Stomach (tissue), 9 donors: ENCODE data around the gene FARS2. TPM values are rescaled to one million over a fixed set of nuclear protein-coding genes. Genes with fewer than 3 reads are reported as not detected.

Experiments
- DNase-seq, 2 donors: peaks; one replicate each; pipeline versions ENCODE4 v3.0.0 to v3.0.0-alpha.2; 2013 to 2019
- H3K27ac ChIP-seq, 5 donors: fragments of 200-600 bp in 4 of 5; sonication (generic) in 4 of 5; one replicate each; pipeline ENCODE4 v1.5.1; 2013 to 2019; ENCODE audit warnings: mild to moderate bottlenecking in 1 of 5, moderate library complexity in 1 of 5
- H3K27me3 ChIP-seq, 3 donors: fragments of 200-600 bp; sonication (generic); one replicate each; pipeline ENCODE4 v1.5.1; 2017 to 2019; ENCODE audit warnings: mixed run types in 1 of 3
- H3K36me3 ChIP-seq, 4 donors: fragments of 200-600 bp; sonication (generic); 1 replicate in 3 of 4; 2 replicates in 1 of 4; pipeline ENCODE4 v1.5.1; 2016 to 2019
- H3K4me1 ChIP-seq, 4 donors: fragments of 200-600 bp; sonication (generic); one replicate each; pipeline ENCODE4 v1.5.1; 2016 to 2019
- H3K4me3 ChIP-seq, 4 donors: fragments of 200-600 bp; sonication (generic) in 3 of 4; one replicate each; pipeline ENCODE4 v1.5.1; 2016 to 2019; ENCODE audit warnings: mild to moderate bottlenecking in 1 of 4
- H3K9me3 ChIP-seq, 4 donors: fragments of 200-600 bp; sonication (generic); one replicate each; pipeline ENCODE4 v1.5.1; 2016 to 2019
- CTCF ChIP-seq, 7 experiments: fragments of 450-650 bp in 4 of 7; fragments of 200-600 bp in 3 of 7; sonication (generic) in 3 of 7; IDR thresholded peaks; one replicate each; pipeline ENCODE4 v1.5.1; 2016 to 2019; ENCODE audit warnings: antibody characterized with exemption in 7 of 7, control low read depth in 2 of 7, mild to moderate bottlenecking in 1 of 7
- EP300 ChIP-seq: sonication (generic); formaldehyde crosslinking; IDR thresholded peaks from one replicate; pipeline ENCODE4 v1.6.1; 2017; ENCODE audit warnings: antibody characterized with exemption
- POLR2A ChIP-seq, 4 donors: fragments of 450-650 bp; IDR thresholded peaks; one replicate each; pipeline ENCODE4 v1.6.1; 2016; ENCODE audit warnings: antibody characterized with exemption in 4 of 4, control low read depth in 2 of 4, mild to moderate bottlenecking in 1 of 4, moderate library complexity in 1 of 4
- POLR2AphosphoS5 ChIP-seq, 3 donors: sonication (generic); formaldehyde crosslinking; IDR thresholded peaks; one replicate each; pipeline ENCODE4 v1.6.1; 2016; ENCODE audit warnings: antibody characterized with exemption in 3 of 3
- WGBS, 5 donors: extraction: QIAGEN DNeasy Blood & Tissue Kit in 3 of 5; methylation state at CpG; one replicate each; pipeline versions ENCODE4 v1.1.5 to v1.1.7; 2013 to 2018; 5-methylcytosine and 5-hydroxymethylcytosine counted together
- intact Hi-C: fragments of 100-400 bp; cut with DNase I; formaldehyde crosslinking; loops from one replicate; pipeline ENCODE4 v1.15.1; 2023; ENCODE audit warnings: low total_unique reads
- polyA plus RNA-seq, 3 donors: library from polyadenylated mRNA; stranded (reverse); fragments of 200-250 nt; gene quantifications; one replicate each; pipeline ENCODE4 v1.2.3, GENCODE V29; 2013
- total RNA-seq, 5 donors: library from RNA; depleted of rRNA; stranded (reverse); fragments of >200 nt; gene quantifications; one replicate each; pipeline versions ENCODE4 v1.1.0 to v1.2.3, GENCODE V29; 2014 to 2016
- donor health status: healthy with polysubstance abuse.
- donor health status: Bipolar disorder and iron deficiency.
- donor health status: healthy.

The FARS2 gene
- total and polyA plus RNA-seq, 8 donors = 3.8 to 47.8 (median 15.9) TPM

DNA sequence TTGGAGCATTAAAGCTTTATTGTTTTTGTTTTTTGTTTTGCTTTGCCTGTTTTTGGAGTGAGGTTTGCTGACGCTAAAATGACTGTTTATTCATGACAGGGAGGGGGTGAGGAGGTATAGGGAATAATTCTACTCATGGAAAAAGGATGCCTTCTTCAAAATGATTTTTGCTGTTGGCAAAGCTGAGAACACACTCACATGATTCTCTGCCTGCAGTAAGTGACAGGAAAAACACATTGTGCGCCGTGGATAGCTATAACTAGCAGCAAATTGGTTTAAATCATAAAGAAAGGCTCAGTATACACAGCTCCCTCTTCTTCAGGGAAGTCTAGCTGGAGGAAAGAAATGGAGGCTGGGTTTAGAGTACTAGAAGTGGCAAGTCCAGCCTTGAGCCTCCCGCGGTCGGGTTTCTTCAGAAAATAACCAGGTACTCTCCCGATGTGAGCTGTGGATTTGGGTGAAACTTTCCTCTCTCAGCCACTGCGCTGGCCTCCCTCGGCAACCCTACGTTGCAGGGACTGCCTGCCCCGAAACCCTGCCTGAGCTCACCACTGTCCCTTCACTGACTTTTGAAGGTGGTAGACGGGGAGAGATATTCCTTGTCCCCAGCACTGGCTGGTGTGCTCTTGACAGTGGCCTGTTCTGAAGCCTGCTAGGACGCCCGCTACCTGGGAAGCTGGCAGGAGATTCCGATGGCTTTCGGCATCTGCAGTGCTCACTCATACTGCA, 467.2 kb downstream of the FARS2 start:
- no peaks in the 10 kb centered on the region for H3K27me3 ChIP-seq

DNA sequence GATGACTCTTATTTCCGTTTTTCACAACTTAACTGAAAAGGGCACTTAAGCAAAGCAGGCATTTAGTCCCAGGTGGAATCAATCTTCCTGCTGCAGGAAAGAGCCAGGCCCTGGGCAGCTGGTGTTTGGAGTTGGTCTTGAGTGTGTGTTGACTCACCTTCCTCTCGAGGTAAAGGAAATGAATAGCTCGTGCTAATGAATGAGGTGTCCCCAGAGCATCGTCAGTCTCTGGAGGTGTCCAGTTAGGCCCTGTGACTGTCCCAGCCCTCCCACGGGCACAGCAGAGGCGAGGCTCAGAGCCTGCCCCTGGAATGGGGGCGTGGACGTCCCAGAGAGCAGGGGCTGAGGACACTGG, 467.7 kb downstream of the FARS2 start:
- Histone ChIP-seq H3K4me1 (peaks cover 0 to 5% (median 0%) of the 10 kb centered on the region in 4 donors), H3K27me3 (no peaks in the 10 kb centered on the region), H3K9me3 (no peaks in the 10 kb centered on the region), H3K27ac (no peak overlapping the region), H3K4me3 (no peak overlapping the region), H3K36me3 (no peaks in the 10 kb centered on the region)
- peak in 1 of 2 donors; percentile 34 for DNase-seq
- no peak for TF ChIP-seq POLR2A (IDR thresholded peaks at IDR 0.05)
- TF ChIP-seq EP300 = no peak
- no peak for TF ChIP-seq CTCF (IDR thresholded peaks at IDR 0.05)
- no peak for TF ChIP-seq POLR2AphosphoS5 (IDR thresholded peaks at IDR 0.05)
- intact Hi-C loops = no loop called here
- 61 to 74% (median 66%) methylated on average over 8 of the region's 8 CpGs for WGBS, 5 donors

More for the DNA sequence above, 467.2 kb downstream of the FARS2 start:
- 88 to 93% (median 91%) methylated on average over 16 of the region's 16 CpGs for WGBS, 5 donors
- Histone ChIP-seq H3K4me1 (peaks cover 0 to 5% (median 0%) of the 10 kb centered on the region in 4 donors), H3K36me3 (no peaks in the 10 kb centered on the region), H3K4me3 (no peak overlapping the region), H3K27ac (no peak overlapping the region), H3K9me3 (no peaks in the 10 kb centered on the region)
- intact Hi-C loops = no loop called here
- TF ChIP-seq CTCF (IDR thresholded peaks at IDR 0.05) (no peak), POLR2AphosphoS5 (IDR thresholded peaks at IDR 0.05) (no peak), EP300 (no peak)
- no peak for DNase-seq

DNA sequence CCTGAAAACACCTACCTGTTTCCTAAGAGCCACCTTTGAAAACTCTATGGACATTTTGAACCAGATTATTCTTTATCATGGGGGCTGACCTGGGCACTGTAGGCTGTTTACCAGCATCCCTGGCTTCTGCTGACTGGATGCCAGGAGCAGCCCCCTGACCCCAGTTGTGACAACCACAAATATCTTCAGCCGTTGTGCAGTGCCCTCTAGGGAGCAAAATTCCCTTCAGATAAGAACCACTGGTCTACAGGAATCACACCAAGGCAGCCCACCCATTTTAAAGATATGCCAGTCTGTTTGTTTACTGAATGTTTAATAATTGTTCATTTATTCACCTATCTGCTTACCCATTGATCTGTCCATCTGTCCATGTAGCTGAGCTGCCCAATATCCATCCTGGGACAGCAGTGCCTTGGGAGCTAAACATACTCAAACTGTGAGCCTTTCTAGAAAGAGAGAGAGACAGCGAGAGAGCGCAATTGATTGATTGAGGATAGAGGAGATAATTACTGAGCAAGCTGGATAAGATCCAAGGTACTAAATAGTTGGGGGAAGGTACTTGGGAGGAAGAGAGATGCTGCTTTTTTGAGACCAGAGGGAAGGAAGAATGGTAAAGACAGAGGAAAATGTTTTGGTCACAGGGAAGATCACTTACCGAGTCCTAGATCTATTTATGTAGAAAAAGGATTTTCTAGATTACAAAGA, 468.7 kb downstream of the FARS2 start:
- TF ChIP-seq POLR2AphosphoS5 (IDR thresholded peaks at IDR 0.05) = no peak
- no peak for TF ChIP-seq EP300
- TF ChIP-seq CTCF (IDR thresholded peaks at IDR 0.05) = no peak
- TF ChIP-seq POLR2A (IDR thresholded peaks at IDR 0.05) = no peak
- Histone ChIP-seq H3K27me3 (no peaks in the 10 kb centered on the region), H3K27ac (no peak overlapping the region), H3K4me3 (no peak overlapping the region), H3K9me3 (no peaks in the 10 kb centered on the region), H3K4me1 (peaks cover 0 to 5% (median 0%) of the 10 kb centered on the region in 4 donors), H3K36me3 (no peaks in the 10 kb centered on the region)
- intact Hi-C loops = no loop called here
- WGBS, 5 donors = 59 to 77% (median 75%) methylated on average over 4 of the region's 4 CpGs
- no peak for DNase-seq

DNA sequence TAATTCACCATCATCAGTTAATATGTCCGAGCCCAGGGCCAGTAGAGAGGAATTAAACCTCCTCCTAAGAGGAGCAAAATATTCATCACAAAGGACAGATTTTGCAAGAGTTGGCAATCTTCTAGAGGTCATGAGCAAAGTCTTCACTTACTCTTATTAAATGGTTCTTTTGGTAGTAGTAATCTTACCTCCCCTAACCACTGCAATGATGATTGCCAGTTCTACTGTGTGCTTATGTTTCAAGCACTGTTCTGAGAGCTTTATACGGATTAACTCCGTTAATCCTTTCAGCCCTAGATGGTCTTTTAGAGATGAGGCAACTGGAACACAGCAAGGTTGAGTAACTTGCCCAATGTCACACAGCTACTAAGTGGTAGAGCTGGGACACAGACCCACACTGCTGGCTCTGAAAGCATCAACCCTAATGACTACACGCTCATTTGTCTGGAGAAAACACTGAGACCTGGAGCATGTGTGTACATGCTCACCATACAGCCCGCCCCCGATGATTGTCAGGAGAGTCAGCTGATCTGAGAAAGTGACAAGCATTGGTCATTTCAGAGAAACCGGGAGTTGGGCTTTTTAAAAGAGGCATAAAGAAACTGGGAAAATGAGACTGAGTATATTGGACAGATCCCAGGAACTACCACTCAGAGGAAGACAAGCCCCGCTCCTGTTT, 469.4 kb downstream of the FARS2 start:
- intact Hi-C loops = no loop called here
- H3K4me1 ChIP-seq = peaks cover 0 to 5% (median 0%) of the 10 kb centered on the region in 4 donors
- no peaks in the 10 kb centered on the region for H3K9me3 ChIP-seq
- 86 to 96% (median 91%) methylated on average over 8 of the region's 8 CpGs for WGBS, 5 donors
- TF ChIP-seq CTCF (IDR thresholded peaks at IDR 0.05) (no peak), EP300 (no peak), POLR2AphosphoS5 (IDR thresholded peaks at IDR 0.05) (no peak), POLR2A (IDR thresholded peaks at IDR 0.05) (no peak)
- no peak for DNase-seq
- H3K27me3 ChIP-seq = no peaks in the 10 kb centered on the region
- no peak overlapping the region for H3K4me3 ChIP-seq
- no peaks in the 10 kb centered on the region for H3K36me3 ChIP-seq
- no peak overlapping the region for H3K27ac ChIP-seq
